SU-DHL-6 (cell line): ENCODE results near the gene PTCD1.

Source experiments
- EZH2phosphoT487 ChIP-seq: fragments of 200-600 bp; sonication (generic), shearing (Covaris generic); conservative IDR thresholded peaks from 2 replicates; pipeline ENCODE4 v1.6.1; 2018; ENCODE audit warnings: mild to moderate bottlenecking, antibody characterized with exemption, low read length, moderate library complexity, mixed read lengths
- TF ChIP-seq, protein P1 (sequence below): fragments of 200-600 bp; sonication (generic); IDR thresholded peaks from one replicate; pipeline ENCODE4 v1.5.1; 2017; ENCODE audit warnings: antibody characterized with exemption, mild to moderate bottlenecking, low read length, moderate library complexity; ENCODE audit not compliant: insufficient read depth, poor library complexity, severe bottlenecking

DNA sequence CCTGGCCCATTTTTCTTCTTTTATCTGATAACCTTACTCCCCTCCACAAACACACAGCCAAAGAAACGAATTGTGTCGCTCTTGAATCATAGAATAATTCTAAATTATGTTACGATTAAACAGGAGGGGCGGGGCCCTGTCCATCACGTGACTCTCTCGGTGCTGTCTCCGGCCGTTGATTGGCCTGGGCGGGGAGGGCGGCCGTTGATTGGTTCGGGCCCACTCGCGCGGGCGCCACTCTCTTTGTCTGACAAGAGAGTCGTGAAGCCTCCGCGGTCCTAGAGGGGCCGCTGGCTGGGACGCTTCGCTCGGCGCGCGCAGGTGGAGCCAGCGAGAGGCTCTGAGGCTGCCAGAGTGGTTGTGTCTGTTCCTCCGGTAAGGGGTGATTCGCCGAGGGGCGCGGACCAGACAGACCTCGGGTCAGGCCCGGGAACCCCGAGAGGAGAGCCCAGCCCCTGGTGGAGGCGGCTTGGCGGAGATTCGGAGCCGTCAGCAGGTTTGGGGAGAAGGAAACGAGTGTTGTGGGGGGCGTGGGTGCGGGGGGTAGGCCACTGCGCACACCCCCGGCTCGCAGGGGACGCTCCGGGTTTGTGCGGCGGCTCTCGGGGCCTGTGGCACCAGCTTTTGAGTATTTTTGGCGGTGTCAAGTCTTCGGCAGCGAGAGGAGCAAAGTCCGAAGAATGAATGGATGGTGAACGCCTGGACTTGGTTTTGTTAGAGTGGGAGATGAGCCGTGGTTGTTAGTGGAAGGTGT lies 34.1 kb upstream of the PTCD1 start, which contains the start of gene ZNF789:
- TF ChIP-seq, protein P1, sequence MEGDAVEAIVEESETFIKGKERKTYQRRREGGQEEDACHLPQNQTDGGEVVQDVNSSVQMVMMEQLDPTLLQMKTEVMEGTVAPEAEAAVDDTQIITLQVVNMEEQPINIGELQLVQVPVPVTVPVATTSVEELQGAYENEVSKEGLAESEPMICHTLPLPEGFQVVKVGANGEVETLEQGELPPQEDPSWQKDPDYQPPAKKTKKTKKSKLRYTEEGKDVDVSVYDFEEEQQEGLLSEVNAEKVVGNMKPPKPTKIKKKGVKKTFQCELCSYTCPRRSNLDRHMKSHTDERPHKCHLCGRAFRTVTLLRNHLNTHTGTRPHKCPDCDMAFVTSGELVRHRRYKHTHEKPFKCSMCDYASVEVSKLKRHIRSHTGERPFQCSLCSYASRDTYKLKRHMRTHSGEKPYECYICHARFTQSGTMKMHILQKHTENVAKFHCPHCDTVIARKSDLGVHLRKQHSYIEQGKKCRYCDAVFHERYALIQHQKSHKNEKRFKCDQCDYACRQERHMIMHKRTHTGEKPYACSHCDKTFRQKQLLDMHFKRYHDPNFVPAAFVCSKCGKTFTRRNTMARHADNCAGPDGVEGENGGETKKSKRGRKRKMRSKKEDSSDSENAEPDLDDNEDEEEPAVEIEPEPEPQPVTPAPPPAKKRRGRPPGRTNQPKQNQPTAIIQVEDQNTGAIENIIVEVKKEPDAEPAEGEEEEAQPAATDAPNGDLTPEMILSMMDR = no peak
- TF ChIP-seq EZH2phosphoT487 = no peak
